Measurements from ENCODE around the gene TMEM205. TPM values are rescaled to one million over a fixed set of nuclear protein-coding genes. Genes with fewer than 3 reads are reported as not detected.

The TMEM205 gene
- total RNA-seq, 1 donor: 59.4 TPM

DNA sequence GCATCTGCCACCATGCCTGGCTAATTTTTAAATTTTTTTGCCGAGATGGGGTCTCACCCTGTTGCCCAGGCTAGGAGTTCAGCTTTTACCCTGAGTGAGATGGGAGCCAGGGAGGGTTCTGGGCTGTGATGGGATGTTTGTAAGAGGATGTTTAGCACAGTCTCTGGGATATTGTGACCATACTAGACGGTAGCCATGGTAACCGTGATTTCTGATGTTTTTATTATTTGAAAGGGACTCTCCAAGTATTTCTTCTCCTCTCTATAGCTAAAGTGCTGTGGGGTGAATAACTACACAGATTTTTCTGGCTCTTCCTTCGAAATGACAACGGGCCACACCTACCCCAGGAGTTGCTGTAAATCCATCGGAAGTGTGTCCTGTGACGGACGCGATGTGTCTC is 39.7 kb downstream of the TMEM205 start:
- no peak for DNase-seq (ENCODE audit: insufficient read length, low spot score, missing footprints)
- Histone ChIP-seq H4K20me1 (ENCODE audit: insufficient read depth, low read length) (no peaks in the 10 kb centered on the region), H3K27me3 (ENCODE audit: insufficient read depth, low read length) (no peaks in the 10 kb centered on the region), H3K36me3 (ENCODE audit: insufficient read depth, low read length) (no peaks in the 10 kb centered on the region), H3K9me3 (ENCODE audit: low read depth, low read length) (no peaks in the 10 kb centered on the region), H3K4me1 (ENCODE audit: insufficient read depth, low read length) (no peaks in the 10 kb centered on the region), H2AFZ (ENCODE audit: low read length) (no peak overlapping the region), H3K79me2 (ENCODE audit: insufficient read depth, low read length) (no peaks in the 10 kb centered on the region), H3K27ac (ENCODE audit: low read depth, low read length) (no peak overlapping the region), H3K4me2 (ENCODE audit: insufficient read depth, low read length) (no peak overlapping the region), H3K4me3 (ENCODE audit: insufficient read depth, low read length) (no peak overlapping the region)
- TF ChIP-seq CTCF (IDR thresholded peaks at IDR 0.05; ENCODE audit: extremely low read depth, low read depth, low read length): no peak

DNA sequence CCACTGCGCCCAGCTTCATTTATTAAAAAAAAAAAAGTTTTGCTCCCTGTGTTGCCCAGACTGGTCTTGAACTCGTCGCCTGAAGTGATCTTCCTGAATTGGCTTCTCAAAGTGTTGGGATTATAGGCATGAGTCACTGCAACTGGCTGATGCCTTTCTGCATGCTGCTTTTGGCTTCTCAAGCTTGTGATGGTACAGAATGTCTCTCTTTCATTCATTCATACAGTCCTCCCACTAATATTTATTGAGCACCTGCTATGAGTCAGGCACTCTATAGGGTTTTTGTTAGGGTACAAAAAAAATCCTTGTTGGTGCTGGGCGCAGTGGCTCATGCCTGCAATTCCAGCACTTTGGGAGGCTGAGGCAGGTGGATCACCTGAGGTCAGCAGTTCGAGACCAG is 41.1 kb downstream of the TMEM205 start:
- no peaks in the 10 kb centered on the region for H3K4me1 ChIP-seq (ENCODE audit: insufficient read depth, low read length)
- H3K4me3 ChIP-seq (ENCODE audit: insufficient read depth, low read length): no peak overlapping the region
- H3K79me2 ChIP-seq (ENCODE audit: insufficient read depth, low read length): no peaks in the 10 kb centered on the region
- peaks cover 2% of the 10 kb centered on the region for H3K27me3 ChIP-seq (ENCODE audit: insufficient read depth, low read length)
- H4K20me1 ChIP-seq (ENCODE audit: insufficient read depth, low read length): no peaks in the 10 kb centered on the region
- no peaks in the 10 kb centered on the region for H3K9me3 ChIP-seq (ENCODE audit: low read depth, low read length)
- H2AFZ ChIP-seq (ENCODE audit: low read length): no peak overlapping the region
- no peak overlapping the region for H3K4me2 ChIP-seq (ENCODE audit: insufficient read depth, low read length)
- H3K36me3 ChIP-seq (ENCODE audit: insufficient read depth, low read length): no peaks in the 10 kb centered on the region
- no peak for DNase-seq (ENCODE audit: insufficient read length, low spot score, missing footprints)
- H3K27ac ChIP-seq (ENCODE audit: low read depth, low read length): no peak overlapping the region
- TF ChIP-seq CTCF (IDR thresholded peaks at IDR 0.05; ENCODE audit: extremely low read depth, low read depth, low read length): no peak

- H3K27ac ChIP-seq (ENCODE audit: low read depth, low read length): no peak overlapping the region
- no peak overlapping the region for H3K4me3 ChIP-seq (ENCODE audit: insufficient read depth, low read length)
- H3K36me3 ChIP-seq (ENCODE audit: insufficient read depth, low read length): no peaks in the 10 kb centered on the region
- DNase-seq (ENCODE audit: insufficient read length, low spot score, missing footprints): no peak
- no peak overlapping the region for H2AFZ ChIP-seq (ENCODE audit: low read length)
- H3K27me3 ChIP-seq (ENCODE audit: insufficient read depth, low read length): peaks cover 2% of the 10 kb centered on the region
- no peaks in the 10 kb centered on the region for H4K20me1 ChIP-seq (ENCODE audit: insufficient read depth, low read length)
- no peaks in the 10 kb centered on the region for H3K79me2 ChIP-seq (ENCODE audit: insufficient read depth, low read length)
- no peak for TF ChIP-seq CTCF (IDR thresholded peaks at IDR 0.05; ENCODE audit: extremely low read depth, low read depth, low read length)
- H3K4me1 ChIP-seq (ENCODE audit: insufficient read depth, low read length): peaks cover 5% of the 10 kb centered on the region
- no peaks in the 10 kb centered on the region for H3K9me3 ChIP-seq (ENCODE audit: low read depth, low read length)
- H3K4me2 ChIP-seq (ENCODE audit: insufficient read depth, low read length): no peak overlapping the region
These were observed 45.3 kb downstream of the TMEM205 start for GRCh38 chr19:11300811-11301120.

DNA sequence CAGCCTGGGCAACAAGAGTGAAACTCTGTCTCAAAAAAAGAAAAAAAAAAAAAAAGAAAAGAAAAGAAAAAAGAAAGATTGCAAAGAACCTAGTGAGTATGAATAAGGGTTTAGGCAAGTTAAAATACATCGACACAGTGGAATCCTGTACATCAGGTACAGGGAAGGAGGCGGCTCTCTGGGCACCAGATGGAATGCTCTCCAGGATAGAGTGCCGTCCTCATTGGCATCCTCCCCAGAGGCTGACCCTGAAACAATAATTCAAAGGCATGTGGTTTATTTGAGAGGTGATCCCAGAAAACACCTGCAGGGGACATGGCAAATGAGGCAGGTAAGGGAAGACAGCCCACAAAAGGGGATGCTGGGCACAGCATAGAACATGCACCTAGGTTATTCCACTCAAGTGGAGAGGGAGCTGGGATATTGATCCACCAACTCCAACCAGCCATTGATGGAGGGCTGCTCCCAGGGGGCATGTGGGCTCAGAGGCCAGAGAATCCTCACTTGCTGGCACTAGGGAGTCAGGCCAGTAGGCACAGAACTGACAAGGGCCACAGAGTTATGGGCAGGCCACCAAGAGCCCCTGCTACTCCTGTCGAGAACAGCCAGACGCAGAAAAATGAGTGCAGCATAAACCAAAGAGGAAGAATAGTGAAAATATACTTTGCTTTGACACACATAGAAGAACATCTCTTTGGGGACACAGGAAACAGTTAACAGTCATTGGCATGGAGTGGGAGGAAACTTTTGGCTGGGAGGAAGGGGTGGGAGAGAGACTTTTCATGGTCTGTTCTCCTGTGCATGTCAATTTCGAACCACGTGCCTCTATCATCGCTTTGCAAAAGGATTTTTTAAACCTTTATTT is 45.9 kb downstream of the TMEM205 start:
- Histone ChIP-seq H4K20me1 (ENCODE audit: insufficient read depth, low read length) (no peaks in the 10 kb centered on the region), H3K27me3 (ENCODE audit: insufficient read depth, low read length) (peaks cover 2% of the 10 kb centered on the region), H3K79me2 (ENCODE audit: insufficient read depth, low read length) (no peaks in the 10 kb centered on the region), H3K36me3 (ENCODE audit: insufficient read depth, low read length) (no peaks in the 10 kb centered on the region), H3K9me3 (ENCODE audit: low read depth, low read length) (no peaks in the 10 kb centered on the region), H3K27ac (ENCODE audit: low read depth, low read length) (no peak overlapping the region), H3K4me3 (ENCODE audit: insufficient read depth, low read length) (no peak overlapping the region), H3K4me1 (ENCODE audit: insufficient read depth, low read length) (peaks cover 5% of the 10 kb centered on the region), H2AFZ (ENCODE audit: low read length) (no peak overlapping the region), H3K4me2 (ENCODE audit: insufficient read depth, low read length) (no peak overlapping the region)
- no peak for DNase-seq (ENCODE audit: insufficient read length, low spot score, missing footprints)
- no peak for TF ChIP-seq CTCF (IDR thresholded peaks at IDR 0.05; ENCODE audit: extremely low read depth, low read depth, low read length)

All from osteoblast (primary cell).